Osteocyte (in vitro differentiated cells): Measurements from ENCODE around the gene ATE1. TPM values are rescaled to one million over a fixed set of nuclear protein-coding genes. Genes with fewer than 3 reads are reported as not detected.
"Not testable (repeated sequence)": the region's sequence is repeated elsewhere in the genome, so short reads cannot be mapped to it uniquely, and the experiment has no call there.

Experiments
- DNase-seq: peaks from one replicate; pipeline ENCODE4 v3.0.0; 2021; ENCODE audit warnings: mixed read lengths; ENCODE audit not compliant: unreplicated experiment; ENCODE audit errors: extremely low spot score
- H3K27ac Mint-ChIP-seq: one replicate; pipeline ENCODE4 v1.8.0; 2021; ENCODE audit warnings: mild to moderate bottlenecking, mixed read lengths; ENCODE audit not compliant: unreplicated experiment
- H3K27me3 Mint-ChIP-seq: one replicate; pipeline ENCODE4 v1.8.0; 2021; ENCODE audit warnings: mixed read lengths; ENCODE audit not compliant: unreplicated experiment
- H3K36me3 Mint-ChIP-seq: one replicate; pipeline ENCODE4 v1.8.0; 2021; ENCODE audit warnings: mixed read lengths; ENCODE audit not compliant: unreplicated experiment
- H3K4me1 Mint-ChIP-seq: one replicate; pipeline ENCODE4 v1.8.0; 2021; ENCODE audit warnings: mixed read lengths; ENCODE audit not compliant: unreplicated experiment
- H3K4me3 Mint-ChIP-seq: one replicate; pipeline ENCODE4 v1.8.0; 2021; ENCODE audit warnings: mild to moderate bottlenecking, moderate library complexity, mixed read lengths; ENCODE audit not compliant: unreplicated experiment
- H3K9me3 Mint-ChIP-seq: one replicate; pipeline ENCODE4 v1.8.0; 2021; ENCODE audit warnings: mixed read lengths; ENCODE audit not compliant: unreplicated experiment
- total RNA-seq: library from RNA; stranded (reverse); gene quantifications from 2 replicates; pipeline ENCODE4 v1.2.1, GENCODE V29; 2021
- TF ChIP-seq, protein P1 (sequence below): fragments of 200-600 bp; sonication (generic); IDR thresholded peaks from 2 replicates; pipeline ENCODE4 v1.5.0; 2021; ENCODE audit warnings: antibody characterized with exemption, mild to moderate bottlenecking, moderate library complexity

The ATE1 gene
- total RNA-seq, 1 donor from 2014 or later = 29.0 TPM

DNA sequence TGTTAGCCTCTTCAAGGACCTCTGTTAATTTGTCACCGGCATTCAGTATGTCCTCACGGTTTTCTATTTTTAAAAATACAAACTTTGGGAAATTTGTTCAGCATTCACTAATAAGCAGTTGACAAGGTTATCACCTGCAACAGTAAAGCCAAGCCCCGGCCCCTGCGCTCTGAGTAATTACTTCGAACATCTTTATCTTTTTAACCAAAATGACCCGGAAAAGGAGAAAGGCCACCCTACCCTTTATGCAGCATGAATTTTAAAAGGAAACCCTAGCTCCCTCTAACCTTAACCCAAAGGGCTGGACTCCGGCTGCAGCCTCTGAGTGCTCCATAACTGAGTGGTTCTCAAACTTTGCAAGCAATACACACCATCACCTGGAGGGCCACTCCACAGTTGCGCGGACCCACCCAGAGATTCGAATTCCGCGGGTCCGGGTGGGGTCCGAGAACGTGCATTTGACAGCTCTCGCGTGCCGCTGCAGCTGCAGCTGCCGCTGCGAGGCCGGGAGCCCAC lies 46.2 kb upstream of the ATE1 start:
- peak overlapping the region; percentile 80 for H3K4me3 Mint-ChIP-seq
- H3K27ac Mint-ChIP-seq = peak overlapping the region; percentile 47
- H3K4me1 Mint-ChIP-seq = peaks cover 15% of the 10 kb centered on the region

DNA sequence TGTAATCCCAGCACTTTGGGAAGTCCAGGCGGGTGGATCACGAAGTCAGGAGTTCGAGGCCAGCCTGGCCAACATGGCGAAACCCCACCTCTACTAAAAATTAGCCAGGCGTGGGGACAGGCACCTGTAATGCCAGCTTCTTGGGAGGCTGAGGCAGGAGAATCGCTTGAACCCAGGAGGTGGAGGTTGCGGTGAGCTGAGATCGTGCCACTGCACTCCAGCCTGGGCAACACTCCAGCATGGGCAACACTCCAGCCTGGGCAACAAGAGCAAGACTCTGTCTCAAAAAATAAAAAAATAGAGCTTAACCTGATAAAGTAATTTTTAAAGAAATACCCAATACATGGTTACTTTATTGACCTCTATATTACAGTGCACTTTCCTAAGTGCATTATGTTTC lies 41.3 kb upstream of the ATE1 start:
- H3K9me3 Mint-ChIP-seq, H3K27ac Mint-ChIP-seq, H3K27me3 Mint-ChIP-seq, H3K4me3 Mint-ChIP-seq, DNase-seq: not testable (repeated sequence)
- Mint-ChIP-seq H3K36me3 (peaks cover 22% of the 10 kb centered on the region), H3K4me1 (peaks cover 14% of the 10 kb centered on the region)

More for the DNA sequence above, 46.2 kb upstream of the ATE1 start:
- no peak for DNase-seq
- no peaks in the 10 kb centered on the region for H3K27me3 Mint-ChIP-seq
- TF ChIP-seq, protein P1, sequence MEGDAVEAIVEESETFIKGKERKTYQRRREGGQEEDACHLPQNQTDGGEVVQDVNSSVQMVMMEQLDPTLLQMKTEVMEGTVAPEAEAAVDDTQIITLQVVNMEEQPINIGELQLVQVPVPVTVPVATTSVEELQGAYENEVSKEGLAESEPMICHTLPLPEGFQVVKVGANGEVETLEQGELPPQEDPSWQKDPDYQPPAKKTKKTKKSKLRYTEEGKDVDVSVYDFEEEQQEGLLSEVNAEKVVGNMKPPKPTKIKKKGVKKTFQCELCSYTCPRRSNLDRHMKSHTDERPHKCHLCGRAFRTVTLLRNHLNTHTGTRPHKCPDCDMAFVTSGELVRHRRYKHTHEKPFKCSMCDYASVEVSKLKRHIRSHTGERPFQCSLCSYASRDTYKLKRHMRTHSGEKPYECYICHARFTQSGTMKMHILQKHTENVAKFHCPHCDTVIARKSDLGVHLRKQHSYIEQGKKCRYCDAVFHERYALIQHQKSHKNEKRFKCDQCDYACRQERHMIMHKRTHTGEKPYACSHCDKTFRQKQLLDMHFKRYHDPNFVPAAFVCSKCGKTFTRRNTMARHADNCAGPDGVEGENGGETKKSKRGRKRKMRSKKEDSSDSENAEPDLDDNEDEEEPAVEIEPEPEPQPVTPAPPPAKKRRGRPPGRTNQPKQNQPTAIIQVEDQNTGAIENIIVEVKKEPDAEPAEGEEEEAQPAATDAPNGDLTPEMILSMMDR = no peak
- H3K36me3 Mint-ChIP-seq = peaks cover 5% of the 10 kb centered on the region
- H3K9me3 Mint-ChIP-seq = no peaks in the 10 kb centered on the region

DNA sequence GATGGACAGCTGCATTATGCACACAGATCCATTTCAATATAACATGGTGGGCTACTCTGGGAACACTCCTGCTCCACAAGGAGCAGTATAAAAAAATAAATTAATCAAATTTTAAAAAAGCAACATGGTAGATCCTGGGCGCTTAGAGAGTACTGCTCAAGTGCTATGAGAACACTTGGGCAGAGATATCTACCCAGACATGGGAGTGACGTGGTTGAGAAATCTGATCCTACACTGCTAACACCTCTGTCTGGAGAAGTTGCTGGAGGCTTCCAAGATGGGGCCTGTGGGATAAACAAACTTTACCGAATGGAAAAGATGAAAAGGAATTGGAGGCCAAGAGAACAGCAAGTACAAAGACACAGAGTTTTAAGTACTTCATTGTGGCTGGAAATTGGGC lies 38.2 kb upstream of the ATE1 start:
- no peaks in the 10 kb centered on the region for H3K4me1 Mint-ChIP-seq
- H3K27me3 Mint-ChIP-seq = no peaks in the 10 kb centered on the region
- DNase-seq = no peak
- H3K4me3 Mint-ChIP-seq = no peak overlapping the region
- H3K27ac Mint-ChIP-seq = no peak overlapping the region
- peaks cover 24% of the 10 kb centered on the region for H3K36me3 Mint-ChIP-seq
- H3K9me3 Mint-ChIP-seq = no peaks in the 10 kb centered on the region
- TF ChIP-seq, protein P1 = no peak

DNA sequence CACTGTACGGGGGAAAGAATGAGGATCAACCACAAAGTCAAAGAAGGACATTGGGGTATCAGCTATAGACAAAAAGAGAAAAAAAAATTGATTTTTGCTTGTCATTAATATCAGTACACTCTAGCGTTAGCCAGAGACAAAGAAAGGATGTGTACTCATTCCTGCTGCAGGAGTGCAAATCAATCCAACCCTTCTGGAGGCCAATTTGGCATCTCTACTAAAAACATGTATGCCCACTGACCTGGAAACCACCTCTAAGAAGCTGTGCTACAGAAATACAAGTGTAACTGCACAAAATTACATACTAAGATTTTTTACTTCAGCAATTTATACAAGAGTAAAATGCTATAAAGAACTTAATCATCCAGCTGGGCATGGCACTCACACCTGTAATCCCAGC lies 33.6 kb upstream of the ATE1 start:
- Mint-ChIP-seq H3K27me3 (no peaks in the 10 kb centered on the region), H3K36me3 (peaks cover 26% of the 10 kb centered on the region), H3K4me3 (no peak overlapping the region), H3K4me1 (no peaks in the 10 kb centered on the region), H3K27ac (no peak overlapping the region), H3K9me3 (no peaks in the 10 kb centered on the region)
- DNase-seq = no peak
- TF ChIP-seq, protein P1 = no peak

DNA sequence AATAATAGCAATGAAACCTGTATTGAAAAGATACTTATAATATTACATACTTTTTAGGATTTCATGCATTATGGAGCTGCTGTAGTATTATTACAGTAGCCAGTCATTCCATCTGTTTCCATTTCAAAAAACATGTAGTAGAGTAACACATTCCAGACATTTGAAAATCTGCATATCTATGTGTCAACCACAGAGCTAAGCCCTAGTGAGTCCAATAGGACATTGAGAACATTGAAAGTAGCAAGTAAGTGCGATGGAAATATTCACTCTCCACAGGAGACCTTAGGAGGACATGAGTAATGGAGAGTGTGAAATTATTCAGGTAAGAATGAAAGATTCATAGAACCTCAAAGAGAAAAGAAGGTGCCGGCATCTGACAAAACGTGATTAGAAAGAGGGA lies 31.8 kb upstream of the ATE1 start:
- Mint-ChIP-seq H3K36me3 (peaks cover 24% of the 10 kb centered on the region), H3K4me1 (no peaks in the 10 kb centered on the region), H3K27ac (no peak overlapping the region), H3K4me3 (no peak overlapping the region), H3K9me3 (no peaks in the 10 kb centered on the region), H3K27me3 (no peaks in the 10 kb centered on the region)
- TF ChIP-seq, protein P1 = no peak
- DNase-seq = no peak
